Ascending aorta (tissue), 2 donors: ENCODE results near the gene HOXB8. TPM values are rescaled to one million over a fixed set of nuclear protein-coding genes. Genes with fewer than 3 reads are reported as not detected.
A peak's percentile ranks its signal among the peaks of the same experiment; 100 is the strongest.

Source experiments
- DNase-seq, 2 donors: peaks; one replicate each; pipeline ENCODE4 v3.0.0-alpha.2; 2019; ENCODE audit warnings: low spot score in 2 of 2
- H3K27ac ChIP-seq, 2 donors: fragments of 200-600 bp; sonication (generic); one replicate each; pipeline ENCODE4 v1.5.1; 2016 to 2017; ENCODE audit warnings: mild to moderate bottlenecking in 1 of 2
- H3K27me3 ChIP-seq: fragments of 200-600 bp; sonication (generic); one replicate; pipeline ENCODE4 v1.5.1; 2017
- H3K36me3 ChIP-seq, 2 donors: fragments of 200-600 bp; sonication (generic); one replicate each; pipeline ENCODE4 v1.5.1; 2016
- H3K4me1 ChIP-seq, 2 donors: fragments of 200-600 bp; sonication (generic); one replicate each; pipeline ENCODE4 v1.5.1; 2016 to 2017; ENCODE audit warnings: mild to moderate bottlenecking in 1 of 2
- H3K4me3 ChIP-seq, 2 donors: fragments of 200-600 bp; sonication (generic); one replicate each; pipeline ENCODE4 v1.5.1; 2016 to 2017; ENCODE audit warnings: mild to moderate bottlenecking in 1 of 2
- H3K9me3 ChIP-seq, 2 donors: fragments of 200-600 bp; sonication (generic); one replicate each; pipeline ENCODE4 v1.5.1; 2016
- CTCF ChIP-seq, 3 experiments: fragments of 200-600 bp in 2 of 3; fragments of 450-650 bp in 1 of 3; sonication (generic) in 2 of 3; IDR thresholded peaks; one replicate each; pipeline ENCODE4 v1.5.1; 2016 to 2019; ENCODE audit warnings: antibody characterized with exemption in 3 of 3, mild to moderate bottlenecking in 1 of 3, moderate library complexity in 1 of 3
- intact Hi-C: fragments of 100-400 bp; cut with DNase I; formaldehyde crosslinking; loops from one replicate; pipeline ENCODE4 v1.15.1; 2023
- total RNA-seq: library from RNA; depleted of rRNA; stranded (reverse); fragments of >200 nt; gene quantifications from one replicate; pipeline ENCODE4 v1.1.0, GENCODE V29; 2016

HOXB8 gene
- total RNA-seq, 1 donor from 2014 or later, result not detected

GRCh38 chr17:48647103-48647962 is 32.2 kb upstream of the HOXB8 start:
- Histone ChIP-seq H3K4me1 (peaks cover 2 to 3% of the 10 kb centered on the region in 2 donors), H3K4me3 (peak overlapping the region; percentile 49 to 58), H3K9me3 (no peaks in the 10 kb centered on the region), H3K27ac (no peak overlapping the region), H3K36me3 (no peaks in the 10 kb centered on the region), H3K27me3 (peaks cover 27% of the 10 kb centered on the region)
- intact Hi-C loops, result no loop called here
- TF ChIP-seq CTCF (IDR thresholded peaks at IDR 0.05), result no peak
- no peak for DNase-seq

GRCh38 chr17:48646183-48647102 is 31.4 kb upstream of the HOXB8 start:
- Histone ChIP-seq H3K36me3 (no peaks in the 10 kb centered on the region), H3K27me3 (peaks cover 27% of the 10 kb centered on the region), H3K4me1 (peaks cover 2 to 3% of the 10 kb centered on the region in 2 donors), H3K9me3 (no peaks in the 10 kb centered on the region), H3K27ac (no peak overlapping the region), H3K4me3 (peak overlapping the region; percentile 15 to 58)
- intact Hi-C loops, result no loop called here
- no peak for DNase-seq
- TF ChIP-seq CTCF (IDR thresholded peaks at IDR 0.05), result no peak

GRCh38 chr17:48645639-48646182 is 30.6 kb upstream of the HOXB8 start:
- intact Hi-C loops, result no loop called here
- Histone ChIP-seq H3K27me3 (peaks cover 27% of the 10 kb centered on the region), H3K27ac (no peak overlapping the region), H3K9me3 (no peaks in the 10 kb centered on the region), H3K36me3 (no peaks in the 10 kb centered on the region), H3K4me3 (no peak overlapping the region), H3K4me1 (peaks cover 2 to 3% of the 10 kb centered on the region in 2 donors)
- DNase-seq, result no peak
- TF ChIP-seq CTCF (IDR thresholded peaks at IDR 0.05), result no peak

- Histone ChIP-seq H3K27me3 (peaks cover 27% of the 10 kb centered on the region), H3K4me3 (no peak overlapping the region), H3K27ac (no peak overlapping the region), H3K9me3 (no peaks in the 10 kb centered on the region), H3K4me1 (peaks cover 2 to 3% of the 10 kb centered on the region in 2 donors), H3K36me3 (no peaks in the 10 kb centered on the region)
- intact Hi-C loops, result no loop called here
- DNase-seq, result no peak
- TF ChIP-seq CTCF (IDR thresholded peaks at IDR 0.05), result no peak
Observed at GRCh38 chr17:48644910-48645557, 29.9 kb upstream of the HOXB8 start.

- no peak for DNase-seq
- intact Hi-C loops, result no loop called here
- no peak overlapping the region for H3K4me3 ChIP-seq
- no peak overlapping the region for H3K27ac ChIP-seq
- no peak for TF ChIP-seq CTCF (IDR thresholded peaks at IDR 0.05)
- peaks cover 2 to 3% of the 10 kb centered on the region in 2 donors for H3K4me1 ChIP-seq
- H3K27me3 ChIP-seq, result peaks cover 27% of the 10 kb centered on the region
- no peaks in the 10 kb centered on the region for H3K36me3 ChIP-seq
- no peaks in the 10 kb centered on the region for H3K9me3 ChIP-seq
Observed at GRCh38 chr17:48644159-48644558, 29.1 kb upstream of the HOXB8 start.
